H9 (cell line): ENCODE data around the gene IPPK. TPM values are rescaled to one million over a fixed set of nuclear protein-coding genes. Genes with fewer than 3 reads are reported as not detected.
A peak's percentile ranks its signal among the peaks of the same experiment; 100 is the strongest.

ENCODE experiments used
- DNase-seq: peaks from one replicate; pipeline ENCODE4 v3.0.0-alpha.2; 2017
- H2AFZ ChIP-seq: one replicate; pipeline ENCODE4 v1.6.1; 2013; ENCODE audit warnings: mild to moderate bottlenecking, low read length, control low read depth, moderate library complexity
- H2AK5ac ChIP-seq: 2 replicates; pipeline ENCODE4 v1.6.1; 2013; ENCODE audit warnings: low read length, control low read depth, mixed read lengths; ENCODE audit not compliant: insufficient read length
- H2BK120ac ChIP-seq: one replicate; pipeline ENCODE4 v1.6.1; 2013; ENCODE audit warnings: low read depth, mild to moderate bottlenecking, low read length, control low read depth, inconsistent platforms; ENCODE audit not compliant: poor library complexity, severe bottlenecking
- H2BK12ac ChIP-seq: 2 replicates; pipeline ENCODE4 v1.6.1; 2013; ENCODE audit warnings: low read length, control low read depth, mixed read lengths, low read depth; ENCODE audit not compliant: insufficient read length
- H2BK15ac ChIP-seq: 2 replicates; pipeline ENCODE4 v1.6.1; 2013; ENCODE audit warnings: low read depth, low read length, control low read depth
- H2BK20ac ChIP-seq: one replicate; pipeline ENCODE4 v1.6.1; 2013; ENCODE audit warnings: low read depth, mild to moderate bottlenecking, low read length, control low read depth, inconsistent platforms; ENCODE audit not compliant: poor library complexity, severe bottlenecking
- H2BK5ac ChIP-seq: 2 replicates; pipeline ENCODE4 v1.6.1; 2013; ENCODE audit warnings: low read length, control low read depth, mixed read lengths; ENCODE audit not compliant: insufficient read length
- H3K14ac ChIP-seq: 2 replicates; pipeline ENCODE4 v1.6.1; 2013; ENCODE audit warnings: low read length, control low read depth; ENCODE audit not compliant: insufficient read depth
- H3K18ac ChIP-seq: 2 replicates; pipeline ENCODE4 v1.6.1; 2013; ENCODE audit warnings: low read depth, mild to moderate bottlenecking, mixed read lengths, low read length, control low read depth; ENCODE audit not compliant: insufficient read length
- H3K23ac ChIP-seq: 2 replicates; pipeline ENCODE4 v1.6.1; 2013; ENCODE audit warnings: low read length, control low read depth, mixed read lengths, low read depth; ENCODE audit not compliant: insufficient read length
- H3K23me2 ChIP-seq: 2 replicates; pipeline ENCODE4 v1.6.1; 2013; ENCODE audit warnings: low read depth, mild to moderate bottlenecking, mixed read lengths, low read length, control low read depth; ENCODE audit not compliant: insufficient read length, poor library complexity, severe bottlenecking
- H3K27ac ChIP-seq: 2 replicates; pipeline ENCODE4 v1.5.1; 2013; ENCODE audit warnings: low read length, control low read depth, mixed read lengths, low read depth; ENCODE audit not compliant: insufficient read length
- H3K27me3 ChIP-seq: 2 replicates; pipeline ENCODE4 v1.6.1; 2013; ENCODE audit warnings: low read length, control low read depth, inconsistent platforms; ENCODE audit not compliant: insufficient read depth
- H3K4ac ChIP-seq: 2 replicates; pipeline ENCODE4 v1.6.1; 2013; ENCODE audit warnings: low read depth, mild to moderate bottlenecking, control low read depth, inconsistent platforms, low read length, moderate library complexity
- H3K4me1 ChIP-seq: 2 replicates; pipeline ENCODE4 v1.6.1; 2013; ENCODE audit warnings: low read length, control low read depth, inconsistent platforms; ENCODE audit not compliant: insufficient read depth
- H3K4me2 ChIP-seq: 2 replicates; pipeline ENCODE4 v1.6.1; 2013; ENCODE audit warnings: low read length, control low read depth, mixed read lengths; ENCODE audit not compliant: insufficient read length, insufficient read depth
- H3K56ac ChIP-seq: 2 replicates; pipeline ENCODE4 v1.6.1; 2013; ENCODE audit warnings: low read depth, mild to moderate bottlenecking, mixed read lengths, low read length, control low read depth; ENCODE audit not compliant: insufficient read length
- H3K79me1 ChIP-seq: 2 replicates; pipeline ENCODE4 v1.6.1; 2013; ENCODE audit warnings: low read depth, mild to moderate bottlenecking, moderate library complexity, low read length, control low read depth, inconsistent platforms; ENCODE audit not compliant: insufficient read depth, poor library complexity, severe bottlenecking
- H3K79me2 ChIP-seq: 2 replicates; pipeline ENCODE4 v1.6.1; 2013; ENCODE audit warnings: low read length, control low read depth, inconsistent platforms; ENCODE audit not compliant: insufficient read depth
- H3K9ac ChIP-seq: 2 replicates; pipeline ENCODE4 v1.6.1; 2013; ENCODE audit warnings: low read length, control low read depth, mixed read lengths; ENCODE audit not compliant: insufficient read length; ENCODE audit errors: extremely low read depth
- H3K9me3 ChIP-seq: one replicate; pipeline ENCODE4 v1.6.1; 2013; ENCODE audit warnings: low read depth, low read length, inconsistent platforms; ENCODE audit not compliant: control insufficient read depth
- H3T11ph ChIP-seq: one replicate; pipeline ENCODE4 v1.6.1; 2013; ENCODE audit warnings: mild to moderate bottlenecking, low read length, control low read depth, inconsistent platforms
- H4K20me1 ChIP-seq: one replicate; pipeline ENCODE4 v1.6.1; 2013; ENCODE audit not compliant: control insufficient read depth, insufficient read length, insufficient read depth
- H4K5ac ChIP-seq: 2 replicates; pipeline ENCODE4 v1.6.1; 2013; ENCODE audit warnings: low read depth, mild to moderate bottlenecking, mixed read lengths, low read length, control low read depth; ENCODE audit not compliant: insufficient read length
- H4K8ac ChIP-seq: replicated peaks from 2 replicates; pipeline ENCODE4 v1.6.1; 2013; ENCODE audit warnings: low read length, control low read depth, mixed read lengths, low read depth; ENCODE audit not compliant: insufficient read length
- H4K91ac ChIP-seq: 2 replicates; pipeline ENCODE4 v1.6.1; 2013; ENCODE audit warnings: low read depth, mild to moderate bottlenecking, moderate library complexity, mixed read lengths, low read length, control low read depth; ENCODE audit not compliant: insufficient read length
- H3K27ac Mint-ChIP-seq, 3 experiments: 2 replicates in 2 of 3; 3 replicates in 1 of 3; pipeline ENCODE4 v1.8.0; 2020 to 2021; ENCODE audit warnings: mixed read lengths in 3 of 3, mild to moderate bottlenecking in 1 of 3, moderate library complexity in 1 of 3
- H3K27me3 Mint-ChIP-seq: 2 replicates; pipeline ENCODE4 v1.8.0; 2021; ENCODE audit warnings: low read depth, mild to moderate bottlenecking, moderate library complexity, mixed read lengths
- H3K36me3 Mint-ChIP-seq, 3 experiments: 2 replicates in 2 of 3; 3 replicates in 1 of 3; pipeline ENCODE4 v1.8.0; 2020 to 2021; ENCODE audit warnings: low read depth in 3 of 3, mixed read lengths in 3 of 3; ENCODE audit not compliant: insufficient read depth in 1 of 3
- H3K4me1 Mint-ChIP-seq, 2 experiments: 2 replicates each; pipeline ENCODE4 v1.8.0; 2020; ENCODE audit warnings: mixed read lengths in 2 of 2
- H3K4me3 Mint-ChIP-seq, 2 experiments: 2 replicates in 1 of 2; 3 replicates in 1 of 2; pipeline ENCODE4 v1.8.0; 2020 to 2021; ENCODE audit warnings: mild to moderate bottlenecking in 2 of 2, mixed read lengths in 2 of 2, moderate library complexity in 1 of 2
- H3K9me3 Mint-ChIP-seq, 2 experiments: 2 replicates in 1 of 2; 3 replicates in 1 of 2; pipeline ENCODE4 v1.8.0; 2020; ENCODE audit warnings: mild to moderate bottlenecking in 2 of 2, mixed read lengths in 2 of 2, moderate library complexity in 1 of 2
- CTCF ChIP-seq: fragments of 200-600 bp; sonication (generic); conservative IDR thresholded peaks from 3 replicates; pipeline ENCODE4 v1.8.0; 2021; ENCODE audit warnings: antibody characterized with exemption, mild to moderate bottlenecking
- WGBS: extraction: QIAGEN DNeasy Blood & Tissue Kit; methylation state at CpG from one replicate; pipeline ENCODE4 v1.1.7; 2013; ENCODE audit warnings: missing lambda C conversion rate, low lambda C conversion rate, mixed read lengths; ENCODE audit not compliant: insufficient read length; ENCODE audit errors: extremely low coverage; 5-methylcytosine and 5-hydroxymethylcytosine counted together
- total RNA-seq: library from RNA; stranded (reverse); gene quantifications from 2 replicates; pipeline ENCODE4 v1.2.1, GENCODE V29; 2021

Gene IPPK
- total RNA-seq, 1 experiment from 2014 or later, result 10.7 TPM

GRCh38 chr9:92649007-92649406, 20.9 kb downstream of the IPPK start:
- Histone ChIP-seq H3K27ac (no peak overlapping the region), H3K23ac (no peak overlapping the region), H2BK15ac (no peak overlapping the region), H3K4me2 (no peak overlapping the region), H2BK120ac (no peak overlapping the region), H3K56ac (no peak overlapping the region), H3K4ac (no peak overlapping the region), H4K5ac (no peak overlapping the region), H2AK5ac (no peak overlapping the region), H2BK5ac (no peak overlapping the region), H4K20me1 (no peaks in the 10 kb centered on the region), H2BK12ac (no peak overlapping the region), H3K14ac (no peak overlapping the region), H3K79me1 (no peaks in the 10 kb centered on the region), H3K9ac (no peak overlapping the region), H2BK20ac (no peak overlapping the region), H4K91ac (no peak overlapping the region), H2AFZ (no peak overlapping the region), H4K8ac (no peak overlapping the region), H3K27me3 (no peaks in the 10 kb centered on the region), H3K79me2 (no peaks in the 10 kb centered on the region), H3K18ac (no peak overlapping the region), H3T11ph (no peak overlapping the region), H3K9me3 (no peaks in the 10 kb centered on the region), H3K4me1 (no peaks in the 10 kb centered on the region), H3K23me2 (no peaks in the 10 kb centered on the region)
- no peaks in the 10 kb centered on the region for H3K9me3 Mint-ChIP-seq
- H3K4me3 Mint-ChIP-seq, result no peak overlapping the region
- no CpG with 5 or more reads among the region's 5 CpGs for WGBS
- peak overlapping the region in 1 of 3 experiments; percentile 22; a peak in 2 of 7 replicates for H3K27ac Mint-ChIP-seq
- peaks cover 29 to 60% (median 58%) of the 10 kb centered on the region in 3 experiments; a peak in 6 of 7 replicates for H3K36me3 Mint-ChIP-seq
- DNase-seq, result peak; percentile 26
- H3K27me3 Mint-ChIP-seq, result no peaks in the 10 kb centered on the region
- peak; percentile 17; the same call in 1 of the 3 replicates for TF ChIP-seq CTCF
- no peaks in the 10 kb centered on the region for H3K4me1 Mint-ChIP-seq
